Brain microvascular endothelial cell (primary cell): ENCODE data around the gene USO1.

Source experiments
- DNase-seq: peaks from one replicate; pipeline ENCODE4 v3.0.0-alpha.2; 2020
- H3K27ac ChIP-seq: fragments of 250-450 bp; sonication (Bioruptor Pico); 2 replicates; pipeline ENCODE4 v1.5.1; 2020; ENCODE audit warnings: mild to moderate bottlenecking, moderate library complexity
- H3K27me3 ChIP-seq: fragments of 250-450 bp; sonication (Bioruptor Pico); replicated peaks from 2 replicates; pipeline ENCODE4 v1.5.1; 2020; ENCODE audit warnings: mild to moderate bottlenecking
- H3K36me3 ChIP-seq: fragments of 250-450 bp; sonication (Bioruptor Pico); replicated peaks from 2 replicates; pipeline ENCODE4 v1.5.1; 2020; ENCODE audit warnings: mild to moderate bottlenecking
- H3K4me3 ChIP-seq: 2 replicates; pipeline ENCODE4 v1.5.1; 2011; ENCODE audit warnings: low read depth, mild to moderate bottlenecking, control low read depth, low read length, moderate library complexity
- CTCF ChIP-seq: IDR thresholded peaks from 2 replicates; pipeline ENCODE4 v1.5.1; 2011; ENCODE audit warnings: low read depth, mild to moderate bottlenecking, moderate library complexity, low read length, control low read depth, inconsistent platforms; ENCODE audit errors: missing control alignments
- in situ Hi-C: cut with HindIII; loops from 2 replicates; pipeline ENCODE4 v1.10.0; 2017; ENCODE audit warnings: low sequenced_read_pairs, low pct_ligation_motif_present

USO1 gene

DNA sequence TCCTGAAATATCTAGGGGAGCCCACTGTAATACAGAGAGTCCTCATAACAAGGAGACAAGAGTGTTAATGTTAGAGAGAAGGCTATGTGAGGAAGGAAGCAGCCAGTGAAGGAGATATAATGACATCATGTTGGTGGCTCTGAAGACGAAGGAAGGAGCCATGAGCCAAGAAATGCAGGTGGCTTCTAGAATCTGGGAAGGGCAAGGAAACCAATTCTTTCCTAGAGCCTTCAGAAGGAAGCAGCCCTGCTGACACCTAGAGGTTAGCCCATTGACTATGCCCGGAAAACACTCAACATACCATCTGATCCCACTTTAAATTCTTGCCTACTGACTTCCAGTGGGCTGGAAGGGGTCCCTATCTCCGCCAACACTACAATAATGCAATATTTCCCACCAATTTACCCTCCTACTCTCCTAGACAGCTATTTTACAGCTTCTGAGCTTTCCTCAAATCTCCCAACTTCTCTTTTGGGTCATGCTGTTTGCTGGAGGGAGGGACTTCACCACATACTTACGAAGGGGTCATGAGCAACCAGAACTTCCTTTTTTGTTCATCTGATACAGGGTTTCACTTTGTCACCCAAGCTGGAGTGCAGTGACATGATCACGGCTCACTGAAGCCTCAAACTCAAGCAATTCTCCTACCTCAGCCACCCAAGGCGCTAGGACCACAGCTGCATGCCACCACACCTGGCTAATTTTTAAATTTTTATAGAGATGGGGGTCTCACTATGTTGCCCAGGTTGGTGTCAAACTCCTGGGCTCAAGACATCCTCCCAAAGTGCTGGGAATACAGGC, 26.0 kb upstream of the USO1 start:
- no peaks in the 10 kb centered on the region for H3K27me3 ChIP-seq
- DNase-seq = no peak
- H3K36me3 ChIP-seq = no peaks in the 10 kb centered on the region
- in situ Hi-C loops = no loop called here
- H3K4me3 ChIP-seq = no peak overlapping the region
- no peak overlapping the region for H3K27ac ChIP-seq
- TF ChIP-seq CTCF = no peak

GRCh38 chr4:75698963-75699228, 25.5 kb upstream of the USO1 start:
- H3K4me3 ChIP-seq = no peak overlapping the region
- no peak overlapping the region for H3K27ac ChIP-seq
- no peaks in the 10 kb centered on the region for H3K27me3 ChIP-seq
- no peaks in the 10 kb centered on the region for H3K36me3 ChIP-seq
- in situ Hi-C loops = no loop called here
- no peak for TF ChIP-seq CTCF
- DNase-seq = no peak

DNA sequence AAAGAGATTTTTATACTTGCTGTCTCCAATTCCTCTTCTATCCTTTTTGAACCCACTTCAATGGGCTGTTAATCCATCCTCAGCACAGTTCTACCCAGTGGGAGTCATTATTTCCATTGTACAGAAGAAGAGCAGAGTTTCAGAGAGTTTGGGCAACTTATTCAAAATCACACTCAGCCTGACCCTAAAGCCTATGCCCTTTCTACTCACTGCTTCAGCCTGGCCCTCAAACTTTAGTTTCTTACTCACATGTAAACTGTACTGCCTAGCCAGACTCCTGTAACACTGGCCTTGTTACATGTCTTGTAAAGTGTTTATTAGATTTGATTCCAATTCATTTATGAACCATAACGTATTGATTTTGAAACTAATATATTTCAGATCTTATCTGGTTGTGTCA, 25.1 kb upstream of the USO1 start:
- H3K4me3 ChIP-seq = no peak overlapping the region
- in situ Hi-C loops = no loop called here
- no peak overlapping the region for H3K27ac ChIP-seq
- TF ChIP-seq CTCF = no peak
- DNase-seq = no peak
- H3K36me3 ChIP-seq = no peaks in the 10 kb centered on the region
- no peaks in the 10 kb centered on the region for H3K27me3 ChIP-seq

- no peak overlapping the region for H3K4me3 ChIP-seq
- TF ChIP-seq CTCF = no peak
- H3K27ac ChIP-seq = no peak overlapping the region
- DNase-seq = no peak
- in situ Hi-C loops = no loop called here
- H3K36me3 ChIP-seq = no peaks in the 10 kb centered on the region
- no peaks in the 10 kb centered on the region for H3K27me3 ChIP-seq
Observed at GRCh38 chr4:75702919-75703411, 21.4 kb upstream of the USO1 start.

- in situ Hi-C loops = no loop called here
- TF ChIP-seq CTCF = no peak
- H3K27me3 ChIP-seq = no peaks in the 10 kb centered on the region
- no peak overlapping the region for H3K27ac ChIP-seq
- H3K36me3 ChIP-seq = no peaks in the 10 kb centered on the region
- no peak overlapping the region for H3K4me3 ChIP-seq
- DNase-seq = no peak
Observed at GRCh38 chr4:75705198-75705977, 19.0 kb upstream of the USO1 start.
